ENCODE data around the gene RNU5B-1.

RNU5B-1 gene

GRCh38 chr15:65323071-65323511 is 18.6 kb downstream of the RNU5B-1 start:
- no peak for TF ChIP-seq CTCF (IDR thresholded peaks at IDR 0.05)

DNA sequence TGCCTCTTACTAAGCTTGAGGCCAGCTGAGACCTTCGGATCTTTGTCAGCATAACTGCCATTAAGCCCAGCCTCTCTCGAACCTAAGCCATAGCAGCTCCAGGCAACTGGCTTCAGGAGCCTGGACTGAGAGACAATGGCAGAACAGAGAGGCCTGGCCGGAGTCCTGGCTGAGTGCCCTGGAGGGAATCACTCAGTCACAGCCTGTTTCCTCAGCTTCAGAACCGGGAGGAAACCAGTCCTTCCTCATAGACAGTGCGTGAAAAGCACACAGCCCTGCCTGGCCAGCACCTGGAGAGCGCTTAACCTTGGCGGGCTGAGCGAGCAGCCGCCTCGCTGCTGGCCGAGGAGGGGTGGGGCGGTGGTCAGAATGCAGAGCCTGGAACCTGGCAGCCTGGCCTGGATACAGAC is 21.6 kb downstream of the RNU5B-1 start:
- no peak for TF ChIP-seq CTCF (IDR thresholded peaks at IDR 0.05)

GRCh38 chr15:65326818-65327217 is 22.3 kb downstream of the RNU5B-1 start:
- no peak for TF ChIP-seq CTCF (IDR thresholded peaks at IDR 0.05)

GRCh38 chr15:65327651-65328393 is 23.3 kb downstream of the RNU5B-1 start:
- no peak for TF ChIP-seq CTCF (IDR thresholded peaks at IDR 0.05)

DNA sequence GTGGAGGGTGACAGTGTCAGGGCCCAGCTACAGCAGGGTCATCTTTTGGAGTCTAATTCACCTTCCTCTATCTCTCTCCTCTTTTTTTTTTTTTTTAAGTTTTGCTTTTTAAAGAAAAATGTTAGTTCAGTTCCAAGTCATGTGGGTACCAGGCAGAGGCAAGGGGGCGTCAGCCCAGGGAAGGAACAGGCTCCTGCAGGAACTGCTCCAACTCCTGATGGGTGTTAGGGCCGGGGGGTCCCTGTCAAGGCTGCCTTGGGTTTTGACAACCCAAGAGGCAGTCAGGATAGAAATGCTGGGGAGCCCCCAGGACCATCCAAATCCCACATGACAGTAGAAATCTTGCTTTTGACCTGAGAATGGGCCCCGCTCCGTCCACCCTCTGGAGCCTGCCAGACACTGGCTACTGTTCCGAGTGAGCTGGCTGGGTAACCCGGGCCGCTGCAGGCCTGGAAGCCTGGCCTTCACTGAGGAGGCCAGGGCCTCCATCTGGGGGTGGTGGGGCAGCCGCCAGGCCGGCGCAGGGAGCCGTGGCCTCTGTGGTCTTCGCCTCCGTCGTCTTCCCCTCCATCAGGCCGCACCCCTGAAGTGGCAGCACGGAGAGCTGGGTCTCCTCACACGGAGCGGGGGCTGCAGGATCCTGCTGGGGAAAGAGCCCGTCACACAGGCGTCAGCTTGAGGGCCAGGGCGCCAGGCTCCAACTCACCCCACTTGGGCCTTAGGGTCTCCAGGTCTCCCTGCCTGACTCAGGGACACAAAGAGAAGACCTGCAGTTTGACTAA is 24.2 kb downstream of the RNU5B-1 start:
- no peak for TF ChIP-seq CTCF (IDR thresholded peaks at IDR 0.05)

DNA sequence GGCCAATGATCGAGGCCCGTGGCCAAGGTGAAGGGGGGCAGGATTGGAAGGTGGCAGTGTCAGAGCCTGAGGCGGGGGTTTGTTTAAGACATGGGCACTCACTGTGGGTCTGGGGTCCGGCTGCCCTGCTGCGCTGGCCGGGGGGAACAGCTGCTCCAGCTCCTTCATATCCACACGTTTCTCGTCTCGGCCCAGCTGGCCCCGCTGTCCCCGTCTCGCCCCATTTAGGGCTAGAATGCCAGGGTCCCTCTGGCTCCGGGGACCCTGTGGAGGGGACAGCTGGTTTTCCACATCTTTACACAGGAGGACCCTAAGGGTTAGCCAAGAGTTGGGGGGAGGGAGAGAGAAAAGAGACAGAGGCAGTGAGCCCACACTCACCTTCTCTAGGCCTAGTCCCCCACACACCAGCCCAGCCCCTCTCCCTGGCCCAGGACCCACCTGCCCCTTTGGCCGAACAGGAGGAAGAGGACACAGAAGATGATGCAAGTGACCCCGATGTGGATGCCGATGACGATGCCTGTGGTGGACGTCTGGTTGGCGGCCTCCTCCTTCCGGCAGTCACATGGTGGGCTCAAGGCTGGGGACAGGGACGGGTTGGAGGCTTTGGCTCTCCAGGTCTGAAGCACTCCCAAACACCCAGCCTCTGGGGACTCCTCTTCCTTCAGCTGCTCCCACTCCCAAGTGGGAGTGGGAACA is 25.0 kb downstream of the RNU5B-1 start:
- no peak for TF ChIP-seq CTCF (IDR thresholded peaks at IDR 0.05)

DNA sequence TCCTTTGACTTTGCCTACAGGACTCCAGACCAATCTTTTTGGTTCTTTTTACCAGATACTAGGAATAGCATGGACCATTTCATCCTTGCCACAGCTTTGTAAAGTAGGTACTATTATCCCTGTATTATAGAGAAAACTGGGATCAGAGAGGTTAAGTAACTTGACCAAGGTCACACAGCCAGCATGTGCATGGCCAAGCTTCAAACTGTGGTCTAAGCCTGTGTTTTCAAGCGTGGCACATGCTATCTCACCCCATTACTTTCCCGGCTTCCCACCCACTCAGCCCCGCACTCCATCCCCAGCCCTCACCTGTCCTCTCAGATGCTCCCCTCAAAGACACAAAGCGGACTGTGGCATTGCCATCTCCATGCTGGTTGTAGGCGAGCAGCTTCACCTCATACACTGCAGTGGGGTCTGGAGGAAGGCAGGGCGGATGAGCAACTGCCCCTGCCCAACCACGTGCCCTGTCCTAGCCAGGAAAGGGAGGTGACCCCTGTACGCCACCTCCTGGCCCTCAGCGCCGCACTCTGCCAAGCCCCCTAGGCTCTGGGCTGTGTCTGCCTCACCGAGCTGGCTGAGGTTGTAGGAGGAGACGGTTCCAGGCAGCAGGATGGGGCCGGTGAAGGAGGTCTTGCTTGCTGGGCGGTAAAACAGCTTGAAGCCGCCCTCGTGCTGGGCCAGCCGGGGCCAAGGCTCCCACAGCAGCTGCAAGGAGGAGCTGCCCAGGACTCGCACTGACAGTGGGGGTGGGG is 25.7 kb downstream of the RNU5B-1 start:
- TF ChIP-seq CTCF (IDR thresholded peaks at IDR 0.05): no peak
